Keratinocyte (primary cell): Measurements from ENCODE around the gene TPM1. TPM values are rescaled to one million over a fixed set of nuclear protein-coding genes. Genes with fewer than 3 reads are reported as not detected.

Experiments
- DNase-seq: peaks from one replicate; pipeline ENCODE4 v3.0.0-alpha.2; 2011; ENCODE audit warnings: low read depth, missing footprints, low spot score
- FAIRE-seq: peaks from 2 replicates; lab custom pipeline; 2011; peaks lifted over from hg19 to GRCh38; lab: Jason Lieb, UNC
- H2AFZ ChIP-seq: 2 replicates; pipeline ENCODE4 v1.6.0; 2012; ENCODE audit warnings: low read length, control low read depth, inconsistent platforms; ENCODE audit not compliant: control insufficient read depth
- H3K27ac ChIP-seq: 2 replicates; pipeline ENCODE4 v1.5.1; 2011; ENCODE audit warnings: low read length; ENCODE audit not compliant: control insufficient read depth, insufficient read depth
- H3K27me3 ChIP-seq: 3 replicates; pipeline ENCODE4 v1.6.0; 2011; ENCODE audit warnings: low read length; ENCODE audit not compliant: control insufficient read depth, insufficient read depth; ENCODE audit errors: extremely low read depth
- H3K36me3 ChIP-seq, 2 experiments: 2 replicates in 1 of 2; 3 replicates in 1 of 2; pipeline ENCODE4 v1.5.1; 2011; ENCODE audit warnings: low read length in 2 of 2, mild to moderate bottlenecking in 1 of 2; ENCODE audit not compliant: control insufficient read depth in 2 of 2, insufficient read depth in 2 of 2; ENCODE audit errors: extremely low read depth in 1 of 2
- H3K4me1 ChIP-seq: 3 replicates; pipeline ENCODE4 v1.5.1; 2011; ENCODE audit warnings: low read length; ENCODE audit not compliant: control insufficient read depth, insufficient read depth; ENCODE audit errors: extremely low read depth
- H3K4me2 ChIP-seq: 3 replicates; pipeline ENCODE4 v1.6.0; 2011; ENCODE audit warnings: low read depth, low read length; ENCODE audit not compliant: control insufficient read depth, insufficient read depth; ENCODE audit errors: extremely low read depth
- H3K4me3 ChIP-seq, 3 experiments: fragments of 200-600 bp in 1 of 3; sonication (generic) in 1 of 3; 2 replicates in 2 of 3; 3 replicates in 1 of 3; pipeline ENCODE4 v1.5.1; 2011 to 2016; ENCODE audit warnings: low read length in 3 of 3, mild to moderate bottlenecking in 3 of 3, control low read depth in 2 of 3, inconsistent platforms in 1 of 3, low read depth in 1 of 3, mixed read lengths in 1 of 3, mixed run types in 1 of 3, moderate library complexity in 1 of 3; ENCODE audit not compliant: control insufficient read depth in 2 of 3, insufficient read depth in 2 of 3; ENCODE audit errors: extremely low read depth in 1 of 3
- H3K79me2 ChIP-seq: 2 replicates; pipeline ENCODE4 v1.6.0; 2012; ENCODE audit warnings: low read length; ENCODE audit not compliant: control insufficient read depth, insufficient read depth
- H3K9ac ChIP-seq: 3 replicates; pipeline ENCODE4 v1.6.0; 2011; ENCODE audit warnings: low read length; ENCODE audit not compliant: control insufficient read depth, insufficient read depth; ENCODE audit errors: extremely low read depth
- H3K9me1 ChIP-seq: 3 replicates; pipeline ENCODE4 v1.6.0; 2011; ENCODE audit warnings: low read length; ENCODE audit not compliant: control insufficient read depth, insufficient read depth; ENCODE audit errors: extremely low read depth
- H3K9me3 ChIP-seq: 2 replicates; pipeline ENCODE4 v1.5.1; 2012; ENCODE audit warnings: low read depth, low read length; ENCODE audit not compliant: control insufficient read depth
- H4K20me1 ChIP-seq: 3 replicates; pipeline ENCODE4 v1.6.0; 2011; ENCODE audit warnings: low read length; ENCODE audit not compliant: control insufficient read depth, insufficient read depth; ENCODE audit errors: extremely low read depth
- EZH2 ChIP-seq: IDR thresholded peaks from one replicate; pipeline ENCODE4 v1.6.1; 2012; ENCODE audit warnings: inconsistent platforms, mild to moderate bottlenecking, low read length, moderate library complexity
- dilution Hi-C: fragments of 300-500 bp; cut with MboI; formaldehyde crosslinking; loops from one replicate; pipeline ENCODE4 v1.7.0; 2020; ENCODE audit warnings: low sequenced_read_pairs; ENCODE audit not compliant: extremely low pct_ligation_motif_present
- polyA plus RNA-seq, 5 experiments: library from polyadenylated mRNA; depleted of rRNA in 3 of 5; stranded (reverse) in 3 of 5; stranded (forward) in 1 of 5; unstranded in 1 of 5; fragments of >200 nt; gene quantifications; 1 replicate in 1 of 5; 2 replicates in 3 of 5; 3 replicates in 1 of 5; pipeline versions ENCODE4 v1.2.1 to v1.2.3, GENCODE V29; 2011 to 2012; ENCODE audit warnings: missing spikeins in 2 of 5, low read depth in 1 of 5, low replicate concordance in 1 of 5
- TF ChIP-seq, protein P1 (sequence below), 3 experiments: IDR thresholded peaks in 1 of 3; conservative IDR thresholded peaks in 1 of 3; optimal IDR thresholded peaks in 1 of 3; 2 replicates in 2 of 3; 3 replicates in 1 of 3; pipeline versions ENCODE3 to v1.5.1; 2011; ENCODE audit warnings: low read length in 3 of 3, mild to moderate bottlenecking in 3 of 3, moderate library complexity in 2 of 3, control low read depth in 1 of 3, inconsistent platforms in 1 of 3; ENCODE audit not compliant: insufficient read depth in 2 of 3; ENCODE audit errors: extremely low read depth in 1 of 3

TPM1 gene
- polyA plus RNA-seq, 1 donor (not counting 4 experiments of a cell fraction or from before 2014, with no cell fraction given) = 370 TPM

DNA sequence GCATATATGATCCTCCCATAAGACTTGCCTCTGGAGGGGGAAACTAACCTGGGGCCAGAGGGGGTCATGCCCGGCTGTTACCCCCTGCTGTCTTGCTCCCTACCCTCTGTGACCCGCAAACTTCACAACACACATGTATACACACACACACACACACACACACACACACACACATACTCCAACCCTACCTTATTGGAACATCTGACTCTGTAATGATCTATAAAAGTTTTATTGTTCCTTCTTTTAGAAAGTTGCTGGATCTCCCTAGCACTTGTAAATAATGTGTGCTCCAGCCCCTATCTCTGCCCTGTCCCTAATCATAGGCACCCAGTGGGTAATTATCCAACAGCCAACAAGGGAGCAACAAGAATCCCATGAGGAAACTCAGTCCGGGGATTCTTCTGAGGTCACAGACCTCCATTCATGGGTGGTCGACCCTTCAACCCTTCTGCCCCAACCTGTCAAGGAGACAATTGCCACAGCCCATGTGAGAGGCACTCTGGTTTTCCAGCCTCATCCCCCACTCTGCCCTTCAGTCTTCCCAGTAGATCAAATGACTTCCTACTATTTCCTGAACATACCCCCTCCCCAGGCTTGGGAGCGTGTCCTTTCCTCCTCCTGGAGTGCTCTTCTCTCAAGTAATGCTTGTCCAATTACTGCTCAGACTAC, 14.0 kb upstream of the TPM1 start:
- Histone ChIP-seq H2AFZ (no peak overlapping the region), H3K36me3 (no peaks in the 10 kb centered on the region), H3K27me3 (no peaks in the 10 kb centered on the region), H4K20me1 (no peaks in the 10 kb centered on the region), H3K9me1 (no peaks in the 10 kb centered on the region), H3K4me3 (no peak overlapping the region), H3K4me1 (no peaks in the 10 kb centered on the region), H3K9ac (no peak overlapping the region), H3K79me2 (no peaks in the 10 kb centered on the region), H3K27ac (no peak overlapping the region), H3K4me2 (no peak overlapping the region), H3K9me3 (no peaks in the 10 kb centered on the region)
- no peak for DNase-seq
- no peak for FAIRE-seq
- dilution Hi-C loops = loop anchor here (25.0 kb wide), 1 partner anchor 266 kb away; no protein-coding TSS in a partner anchor
- TF ChIP-seq, protein P1, sequence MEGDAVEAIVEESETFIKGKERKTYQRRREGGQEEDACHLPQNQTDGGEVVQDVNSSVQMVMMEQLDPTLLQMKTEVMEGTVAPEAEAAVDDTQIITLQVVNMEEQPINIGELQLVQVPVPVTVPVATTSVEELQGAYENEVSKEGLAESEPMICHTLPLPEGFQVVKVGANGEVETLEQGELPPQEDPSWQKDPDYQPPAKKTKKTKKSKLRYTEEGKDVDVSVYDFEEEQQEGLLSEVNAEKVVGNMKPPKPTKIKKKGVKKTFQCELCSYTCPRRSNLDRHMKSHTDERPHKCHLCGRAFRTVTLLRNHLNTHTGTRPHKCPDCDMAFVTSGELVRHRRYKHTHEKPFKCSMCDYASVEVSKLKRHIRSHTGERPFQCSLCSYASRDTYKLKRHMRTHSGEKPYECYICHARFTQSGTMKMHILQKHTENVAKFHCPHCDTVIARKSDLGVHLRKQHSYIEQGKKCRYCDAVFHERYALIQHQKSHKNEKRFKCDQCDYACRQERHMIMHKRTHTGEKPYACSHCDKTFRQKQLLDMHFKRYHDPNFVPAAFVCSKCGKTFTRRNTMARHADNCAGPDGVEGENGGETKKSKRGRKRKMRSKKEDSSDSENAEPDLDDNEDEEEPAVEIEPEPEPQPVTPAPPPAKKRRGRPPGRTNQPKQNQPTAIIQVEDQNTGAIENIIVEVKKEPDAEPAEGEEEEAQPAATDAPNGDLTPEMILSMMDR (optimal IDR thresholded peaks at IDR 0.05 in 1 of 3, IDR thresholded peaks at IDR 0.05 in 1 of 3, conservative IDR thresholded peaks at IDR 0.05 in 1 of 3; ENCODE audit: extremely low read depth in 1 of 3, insufficient read depth in 2 of 3, low read length in 3 of 3) = no peak
- no peak for TF ChIP-seq EZH2

DNA sequence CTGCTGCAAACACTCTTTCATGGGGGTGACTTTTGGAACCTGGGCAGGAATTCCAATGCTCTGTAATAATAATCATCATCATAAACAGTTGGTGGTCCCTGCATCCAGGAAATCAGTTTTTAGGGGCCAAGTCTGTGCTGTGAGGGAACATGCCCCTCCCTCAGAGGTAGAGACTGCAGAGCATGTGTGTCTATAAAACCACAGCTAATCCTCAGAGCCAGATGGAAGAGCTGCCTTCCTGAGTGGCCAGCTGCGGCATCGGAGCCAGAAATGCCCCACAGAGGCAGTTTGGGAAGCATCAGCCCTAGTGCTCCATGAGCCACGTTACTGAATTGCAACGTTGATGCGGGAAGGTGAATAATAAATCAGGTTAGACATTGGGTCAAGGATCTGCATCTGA, 12.9 kb upstream of the TPM1 start:
- dilution Hi-C loops = loop anchor here (25.0 kb wide), 1 partner anchor 267 kb away; no protein-coding TSS in a partner anchor
- no peak overlapping the region for H3K4me2 ChIP-seq

More for the DNA sequence above, 12.9 kb upstream of the TPM1 start:
- Histone ChIP-seq H4K20me1 (no peaks in the 10 kb centered on the region), H3K27me3 (no peaks in the 10 kb centered on the region), H3K9ac (no peak overlapping the region), H3K27ac (no peak overlapping the region), H2AFZ (no peak overlapping the region), H3K79me2 (no peaks in the 10 kb centered on the region), H3K36me3 (no peaks in the 10 kb centered on the region), H3K4me3 (no peak overlapping the region), H3K9me1 (no peaks in the 10 kb centered on the region), H3K4me1 (no peaks in the 10 kb centered on the region), H3K9me3 (no peaks in the 10 kb centered on the region)
- FAIRE-seq = no peak
- DNase-seq = no peak
- TF ChIP-seq, protein P1 (optimal IDR thresholded peaks at IDR 0.05 in 1 of 3, IDR thresholded peaks at IDR 0.05 in 1 of 3, conservative IDR thresholded peaks at IDR 0.05 in 1 of 3; ENCODE audit: extremely low read depth in 1 of 3, insufficient read depth in 2 of 3, low read length in 3 of 3) = no peak
- no peak for TF ChIP-seq EZH2
